Measurements from ENCODE around the gene NCAN.

GRCh38 chr19:19179548-19180441 is 32.0 kb upstream of the NCAN start:
- TF ChIP-seq POLR2AphosphoS5 (IDR thresholded peaks at IDR 0.05) (no peak), CTCF (IDR thresholded peaks at IDR 0.05) (no peak), POLR2A (IDR thresholded peaks at IDR 0.05) (no peak)
